GM23338 (cell line): ENCODE measurements around the gene SYNE2. TPM values are rescaled to one million over a fixed set of nuclear protein-coding genes. Genes with fewer than 3 reads are reported as not detected.

Experiments
- ATAC-seq: fragments of 200-7000 bp; cut with Tn5 transposase; 3 replicates; pipeline ENCODE4 v1.9.1; 2020
- DNase-seq: peaks from one replicate; pipeline ENCODE4 v3.0.0-alpha.2; 2015; ENCODE audit warnings: low spot score
- H2AFZ ChIP-seq: fragments of 200-600 bp; sonication (generic); 2 replicates; pipeline ENCODE4 v1.8.0; 2016; ENCODE audit warnings: antibody characterized with exemption, mild to moderate bottlenecking, moderate library complexity
- H3F3A ChIP-seq: fragments of 200-600 bp; sonication (generic); replicated peaks from 2 replicates; pipeline ENCODE4 v1.8.0; 2017; ENCODE audit warnings: antibody characterized with exemption, mixed run types, low read depth
- H3K27ac ChIP-seq: fragments of 200-600 bp; sonication (generic); 2 replicates; pipeline ENCODE4 v1.6.1; 2016; ENCODE audit warnings: low read depth
- H3K27me3 ChIP-seq: fragments of 200-600 bp; sonication (generic); 2 replicates; pipeline ENCODE4 v1.8.0; 2016; ENCODE audit warnings: mild to moderate bottlenecking, mixed run types, moderate library complexity; ENCODE audit not compliant: insufficient read depth
- H3K36me3 ChIP-seq: fragments of 200-600 bp; sonication (generic); 2 replicates; pipeline ENCODE4 v1.8.0; 2016; ENCODE audit warnings: mild to moderate bottlenecking; ENCODE audit not compliant: insufficient read depth
- H3K4me1 ChIP-seq: fragments of 200-600 bp; sonication (generic); 2 replicates; pipeline ENCODE4 v1.8.0; 2016; ENCODE audit warnings: mild to moderate bottlenecking, moderate library complexity; ENCODE audit not compliant: insufficient read depth
- H3K4me2 ChIP-seq: fragments of 200-600 bp; sonication (generic); 2 replicates; pipeline ENCODE4 v1.7.1; 2017; ENCODE audit warnings: mixed run types
- H3K4me3 ChIP-seq: fragments of 200-600 bp; sonication (generic); 2 replicates; pipeline ENCODE4 v1.6.1; 2016; ENCODE audit warnings: mixed run types
- H3K79me2 ChIP-seq: fragments of 200-600 bp; sonication (generic); replicated peaks from 2 replicates; pipeline ENCODE4 v1.8.0; 2017; ENCODE audit warnings: mild to moderate bottlenecking; ENCODE audit not compliant: insufficient read depth
- H3K9me2 ChIP-seq: fragments of 200-600 bp; sonication (generic); 2 replicates; pipeline ENCODE4 v1.8.0; 2017; ENCODE audit not compliant: insufficient read depth
- H4K20me1 ChIP-seq: fragments of 200-600 bp; sonication (generic); replicated peaks from 2 replicates; pipeline ENCODE4 v1.8.0; 2017; ENCODE audit warnings: mild to moderate bottlenecking; ENCODE audit not compliant: insufficient read depth
- H3K27ac Mint-ChIP-seq: 2 replicates; pipeline ENCODE4 v1.8.0; 2020; ENCODE audit warnings: inconsistent platforms, mild to moderate bottlenecking, moderate library complexity, mixed read lengths
- H3K27me3 Mint-ChIP-seq: 3 replicates; pipeline ENCODE4 v1.8.0; 2022; ENCODE audit warnings: low read depth, mild to moderate bottlenecking, moderate library complexity, mixed read lengths, inconsistent platforms; ENCODE audit not compliant: insufficient read depth, poor library complexity
- H3K36me3 Mint-ChIP-seq: 3 replicates; pipeline ENCODE4 v1.8.0; 2021; ENCODE audit warnings: low read depth, mild to moderate bottlenecking, inconsistent platforms, moderate library complexity, mixed read lengths
- H3K4me1 Mint-ChIP-seq: 3 replicates; pipeline ENCODE4 v1.8.0; 2020; ENCODE audit warnings: mild to moderate bottlenecking, inconsistent platforms, mixed read lengths
- H3K4me3 Mint-ChIP-seq: 3 replicates; pipeline ENCODE4 v1.8.0; 2021; ENCODE audit warnings: moderate library complexity, mild to moderate bottlenecking, inconsistent platforms, mixed read lengths
- H3K9me3 Mint-ChIP-seq: 3 replicates; pipeline ENCODE4 v1.8.0; 2020; ENCODE audit warnings: moderate library complexity, mild to moderate bottlenecking, inconsistent platforms, mixed read lengths
- EZH2 ChIP-seq: fragments of 200-600 bp; sonication (generic); IDR thresholded peaks from one replicate; pipeline ENCODE4 v1.8.0; 2017; ENCODE audit warnings: antibody characterized with exemption, mild to moderate bottlenecking, low read depth; ENCODE audit not compliant: unreplicated experiment
- EZH2phosphoT487 ChIP-seq: fragments of 200-600 bp; sonication (generic); IDR thresholded peaks from one replicate; pipeline ENCODE4 v1.8.1; 2018; ENCODE audit warnings: antibody characterized with exemption; ENCODE audit not compliant: unreplicated experiment
- NANOG ChIP-seq: IDR thresholded peaks from 2 replicates; pipeline ENCODE4 v1.6.1; 2016; ENCODE audit warnings: antibody characterized with exemption, borderline replicate concordance
- STAT1 ChIP-seq: IDR thresholded peaks from one replicate; pipeline ENCODE4 v1.6.1; 2016; ENCODE audit warnings: antibody characterized with exemption; ENCODE audit not compliant: unreplicated experiment
- ZNF114 ChIP-seq: fragments of 250-450 bp; sonication (Bioruptor Pico); IDR thresholded peaks from 2 replicates; pipeline ENCODE4 v1.5.0; 2020; ENCODE audit warnings: mild to moderate bottlenecking, moderate library complexity
- ZNF462 ChIP-seq: fragments of 250-450 bp; sonication (Bioruptor Pico); IDR thresholded peaks from 2 replicates; pipeline ENCODE4 v1.5.0; 2020; ENCODE audit warnings: mild to moderate bottlenecking, moderate library complexity
- polyA plus RNA-seq: library from polyadenylated mRNA; unstranded; fragments of >200 nt; fragmentation: Nextera tagmentation; extraction: Ambion mirVana; gene quantifications from 2 replicates; pipeline ENCODE4 v1.2.1, GENCODE V29; 2016
- total RNA-seq: library from RNA; depleted of rRNA; stranded (reverse); fragments of >200 nt; shearing (Covaris generic); gene quantifications from 2 replicates; pipeline ENCODE4 v1.2.3, GENCODE V29; 2014
- TF ChIP-seq, protein P1 (sequence below): IDR thresholded peaks from one replicate; pipeline ENCODE4 v1.6.1; 2018; ENCODE audit warnings: antibody characterized with exemption; ENCODE audit not compliant: unreplicated experiment
- TF ChIP-seq, protein P2 (sequence below): IDR thresholded peaks from 2 replicates; pipeline ENCODE4 v1.6.1; 2016; ENCODE audit warnings: antibody characterized with exemption

Gene SYNE2
- total and polyA plus RNA-seq, 2 experiments from 2014 or later = 34.3 to 86.5 TPM

- TF ChIP-seq, protein P1, sequence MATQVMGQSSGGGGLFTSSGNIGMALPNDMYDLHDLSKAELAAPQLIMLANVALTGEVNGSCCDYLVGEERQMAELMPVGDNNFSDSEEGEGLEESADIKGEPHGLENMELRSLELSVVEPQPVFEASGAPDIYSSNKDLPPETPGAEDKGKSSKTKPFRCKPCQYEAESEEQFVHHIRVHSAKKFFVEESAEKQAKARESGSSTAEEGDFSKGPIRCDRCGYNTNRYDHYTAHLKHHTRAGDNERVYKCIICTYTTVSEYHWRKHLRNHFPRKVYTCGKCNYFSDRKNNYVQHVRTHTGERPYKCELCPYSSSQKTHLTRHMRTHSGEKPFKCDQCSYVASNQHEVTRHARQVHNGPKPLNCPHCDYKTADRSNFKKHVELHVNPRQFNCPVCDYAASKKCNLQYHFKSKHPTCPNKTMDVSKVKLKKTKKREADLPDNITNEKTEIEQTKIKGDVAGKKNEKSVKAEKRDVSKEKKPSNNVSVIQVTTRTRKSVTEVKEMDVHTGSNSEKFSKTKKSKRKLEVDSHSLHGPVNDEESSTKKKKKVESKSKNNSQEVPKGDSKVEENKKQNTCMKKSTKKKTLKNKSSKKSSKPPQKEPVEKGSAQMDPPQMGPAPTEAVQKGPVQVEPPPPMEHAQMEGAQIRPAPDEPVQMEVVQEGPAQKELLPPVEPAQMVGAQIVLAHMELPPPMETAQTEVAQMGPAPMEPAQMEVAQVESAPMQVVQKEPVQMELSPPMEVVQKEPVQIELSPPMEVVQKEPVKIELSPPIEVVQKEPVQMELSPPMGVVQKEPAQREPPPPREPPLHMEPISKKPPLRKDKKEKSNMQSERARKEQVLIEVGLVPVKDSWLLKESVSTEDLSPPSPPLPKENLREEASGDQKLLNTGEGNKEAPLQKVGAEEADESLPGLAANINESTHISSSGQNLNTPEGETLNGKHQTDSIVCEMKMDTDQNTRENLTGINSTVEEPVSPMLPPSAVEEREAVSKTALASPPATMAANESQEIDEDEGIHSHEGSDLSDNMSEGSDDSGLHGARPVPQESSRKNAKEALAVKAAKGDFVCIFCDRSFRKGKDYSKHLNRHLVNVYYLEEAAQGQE = no peak
- TF ChIP-seq, protein P2, sequence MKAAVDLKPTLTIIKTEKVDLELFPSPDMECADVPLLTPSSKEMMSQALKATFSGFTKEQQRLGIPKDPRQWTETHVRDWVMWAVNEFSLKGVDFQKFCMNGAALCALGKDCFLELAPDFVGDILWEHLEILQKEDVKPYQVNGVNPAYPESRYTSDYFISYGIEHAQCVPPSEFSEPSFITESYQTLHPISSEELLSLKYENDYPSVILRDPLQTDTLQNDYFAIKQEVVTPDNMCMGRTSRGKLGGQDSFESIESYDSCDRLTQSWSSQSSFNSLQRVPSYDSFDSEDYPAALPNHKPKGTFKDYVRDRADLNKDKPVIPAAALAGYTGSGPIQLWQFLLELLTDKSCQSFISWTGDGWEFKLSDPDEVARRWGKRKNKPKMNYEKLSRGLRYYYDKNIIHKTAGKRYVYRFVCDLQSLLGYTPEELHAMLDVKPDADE = no peak
- TF ChIP-seq STAT1 = no peak
These were observed 197.0 kb downstream of the SYNE2 start (continued) for GRCh38 chr14:64049616-64050381.

GRCh38 chr14:64053694-64054669 lies 201.2 kb downstream of the SYNE2 start:
- H3K9me3 Mint-ChIP-seq = no peaks in the 10 kb centered on the region
- Histone ChIP-seq H3K4me3 (no peak overlapping the region), H3K36me3 (no peaks in the 10 kb centered on the region), H3K4me2 (no peak overlapping the region), H3F3A (no peaks in the 10 kb centered on the region), H3K27ac (no peak overlapping the region), H3K9me2 (no peaks in the 10 kb centered on the region), H3K27me3 (no peaks in the 10 kb centered on the region), H4K20me1 (no peaks in the 10 kb centered on the region), H3K79me2 (no peaks in the 10 kb centered on the region), H2AFZ (no peak overlapping the region), H3K4me1 (peaks cover 9% of the 10 kb centered on the region; the same call in 1 of the 2 replicates)
- peaks cover 12% of the 10 kb centered on the region for H3K4me1 Mint-ChIP-seq
- peaks cover 26% of the 10 kb centered on the region for H3K36me3 Mint-ChIP-seq
- ATAC-seq = no peak
- H3K4me3 Mint-ChIP-seq = no peak overlapping the region
- H3K27me3 Mint-ChIP-seq = no peaks in the 10 kb centered on the region
- no peak overlapping the region for H3K27ac Mint-ChIP-seq
- DNase-seq = no peak
- TF ChIP-seq ZNF114 = no peak
- TF ChIP-seq EZH2phosphoT487 = no peak
- TF ChIP-seq ZNF462 (CRISPR knock-in tag) = no peak
- no peak for TF ChIP-seq EZH2
- TF ChIP-seq, protein P2 = no peak
- no peak for TF ChIP-seq NANOG
